CD4-positive, alpha-beta T cell treated with Interleukin-10 for 1 hour (primary cell): ENCODE results near the gene PCDHGA11.
"Not testable (repeated sequence)": the region's sequence is repeated elsewhere in the genome, so short reads cannot be mapped to it uniquely, and the experiment has no call there.

ENCODE experiments used
- DNase-seq: peaks from one replicate; pipeline ENCODE4 v3.0.0-alpha.2; 2020

The PCDHGA11 gene

DNA sequence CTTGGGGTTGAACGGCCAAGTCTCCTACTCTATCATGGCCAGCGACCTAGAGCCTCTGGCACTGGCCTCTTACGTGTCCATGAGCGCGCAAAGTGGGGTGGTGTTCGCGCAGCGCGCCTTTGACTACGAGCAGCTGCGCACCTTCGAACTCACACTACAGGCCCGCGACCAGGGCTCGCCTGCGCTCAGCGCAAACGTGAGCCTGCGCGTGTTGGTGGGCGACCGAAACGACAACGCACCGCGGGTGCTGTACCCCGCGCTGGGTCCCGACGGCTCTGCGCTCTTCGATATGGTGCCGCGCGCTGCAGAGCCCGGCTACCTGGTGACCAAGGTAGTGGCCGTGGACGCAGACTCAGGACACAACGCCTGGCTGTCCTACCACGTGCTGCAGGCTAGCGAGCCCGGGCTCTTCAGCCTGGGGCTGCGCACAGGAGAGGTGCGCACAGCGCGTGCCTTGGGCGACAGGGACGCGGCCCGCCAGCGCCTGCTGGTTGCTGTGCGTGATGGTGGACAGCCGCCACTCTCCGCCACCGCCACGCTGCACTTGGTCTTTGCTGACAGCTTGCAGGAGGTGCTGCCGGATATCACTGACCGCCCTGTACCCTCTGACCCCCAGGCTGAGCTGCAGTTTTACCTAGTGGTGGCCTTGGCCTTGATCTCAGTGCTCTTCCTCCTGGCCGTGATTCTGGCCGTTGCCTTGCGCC, 21.1 kb upstream of the PCDHGA11 start:
- no peak for DNase-seq

DNA sequence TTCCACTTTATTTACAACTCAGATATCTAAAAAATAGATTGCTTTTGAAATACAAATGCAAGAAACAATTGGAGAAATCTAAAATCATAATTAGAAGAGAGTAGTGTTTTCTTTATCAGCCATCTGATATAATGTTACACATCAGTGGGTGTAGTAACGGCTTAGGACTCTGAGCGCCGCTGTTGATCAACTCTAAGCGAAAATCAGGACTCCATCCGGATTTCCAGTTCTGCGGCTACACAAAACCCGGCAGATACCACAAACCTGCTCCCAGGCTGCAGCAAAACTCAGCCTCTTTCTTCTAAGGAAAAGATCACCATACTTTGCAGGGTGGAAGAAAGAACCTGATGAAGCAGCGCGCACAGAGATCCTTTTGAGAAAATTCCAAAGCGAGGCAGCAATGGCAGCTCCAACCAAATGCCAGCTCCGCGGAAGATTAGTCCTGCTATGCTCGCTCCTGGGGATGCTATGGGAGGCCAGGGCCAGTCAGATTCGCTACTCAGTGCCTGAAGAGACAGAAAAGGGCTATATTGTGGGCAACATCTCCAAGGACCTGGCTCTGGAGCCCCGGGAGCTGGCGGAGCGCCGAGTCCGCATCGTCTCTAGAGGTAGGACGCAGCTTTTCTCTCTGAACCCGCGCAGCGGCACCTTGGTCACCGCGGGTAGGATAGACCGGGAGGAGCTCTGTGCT, 18.2 kb upstream of the PCDHGA11 start, which contains the start of gene PCDHGA9:
TSS of gene PCDHGA9 (plus strand) at position 226 of the 691 bp plus-strand sequence. CDS start at position 401, 175 bp downstream.
- DNase-seq, result no peak

DNA sequence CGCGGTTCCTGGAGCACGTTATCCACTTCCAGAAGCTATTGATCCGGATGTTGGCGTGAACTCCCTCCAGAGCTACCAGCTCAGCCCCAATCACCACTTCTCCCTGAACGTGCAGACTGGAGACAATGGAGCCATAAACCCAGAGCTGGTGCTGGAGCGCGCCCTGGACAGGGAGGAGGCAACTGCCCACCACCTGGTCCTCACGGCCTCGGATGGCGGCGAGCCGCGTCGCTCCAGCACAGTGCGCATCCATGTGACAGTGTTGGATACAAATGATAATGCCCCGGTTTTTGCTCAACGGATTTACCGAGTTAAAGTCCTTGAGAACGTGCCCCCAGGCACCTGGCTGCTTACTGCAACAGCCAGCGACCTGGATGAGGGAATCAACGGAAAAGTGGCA, 17.5 kb upstream of the PCDHGA11 start:
- DNase-seq, result no peak

DNA sequence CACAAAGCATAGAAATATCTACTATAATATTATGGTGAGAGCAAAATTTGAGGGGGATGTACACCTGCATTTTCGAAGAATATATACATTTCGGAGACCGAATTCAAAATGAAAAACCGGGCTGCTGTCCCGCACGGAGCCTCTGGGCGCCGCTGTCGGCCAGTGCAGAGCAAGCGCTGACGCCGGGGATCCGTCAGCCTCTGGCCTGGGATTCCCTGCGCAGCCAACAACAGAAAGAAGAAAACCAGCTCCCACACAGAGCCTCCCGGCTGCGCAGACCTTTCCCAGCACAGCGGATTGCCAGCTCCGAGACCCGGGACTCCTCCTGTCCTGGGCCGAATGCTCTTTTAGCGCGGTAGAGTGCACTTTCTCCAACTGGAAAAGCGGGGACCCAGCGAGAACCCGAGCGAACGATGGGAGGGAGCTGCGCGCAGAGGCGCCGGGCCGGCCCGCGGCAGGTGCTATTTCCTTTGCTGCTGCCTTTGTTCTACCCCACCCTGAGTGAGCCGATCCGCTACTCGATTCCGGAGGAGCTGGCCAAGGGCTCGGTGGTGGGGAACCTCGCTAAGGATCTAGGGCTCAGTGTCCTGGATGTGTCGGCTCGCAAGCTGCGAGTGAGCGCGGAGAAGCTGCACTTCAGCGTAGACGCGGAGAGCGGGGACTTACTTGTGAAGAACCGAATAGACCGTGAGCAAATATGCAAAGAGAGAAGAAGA, 12.9 kb upstream of the PCDHGA11 start, which contains the start of gene PCDHGB6:
TSS of gene PCDHGB6 (plus strand) at position 232 of the 716 bp plus-strand sequence. CDS start at position 414, 182 bp downstream.
- peak; percentile 50 for DNase-seq

DNA sequence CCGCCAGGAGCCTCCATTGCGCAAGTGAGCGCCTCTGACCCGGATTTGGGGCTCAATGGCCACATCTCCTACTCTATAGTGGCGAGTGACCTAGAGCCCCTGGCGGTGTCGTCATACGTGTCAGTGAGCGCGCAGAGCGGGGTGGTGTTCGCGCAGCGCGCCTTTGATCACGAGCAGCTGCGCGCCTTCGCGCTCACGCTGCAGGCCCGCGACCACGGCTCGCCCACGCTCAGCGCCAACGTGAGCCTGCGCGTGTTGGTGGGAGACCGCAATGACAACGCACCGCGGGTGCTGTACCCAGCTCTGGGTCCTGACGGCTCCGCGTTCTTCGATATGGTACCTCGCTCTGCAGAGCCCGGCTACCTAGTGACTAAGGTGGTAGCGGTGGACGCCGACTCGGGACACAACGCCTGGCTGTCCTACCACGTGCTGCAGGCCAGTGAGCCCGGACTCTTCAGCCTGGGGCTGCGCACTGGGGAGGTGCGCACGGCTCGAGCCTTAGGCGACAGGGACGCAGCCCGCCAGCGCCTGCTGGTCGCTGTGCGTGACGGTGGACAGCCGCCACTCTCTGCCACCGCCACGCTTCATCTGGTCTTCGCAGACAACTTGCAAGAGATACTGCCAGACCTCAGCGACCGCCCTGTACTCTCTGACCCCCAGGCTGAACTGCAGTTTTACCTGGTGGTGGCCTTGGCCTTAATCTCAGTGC, 11.1 kb upstream of the PCDHGA11 start:
- no peak for DNase-seq

DNA sequence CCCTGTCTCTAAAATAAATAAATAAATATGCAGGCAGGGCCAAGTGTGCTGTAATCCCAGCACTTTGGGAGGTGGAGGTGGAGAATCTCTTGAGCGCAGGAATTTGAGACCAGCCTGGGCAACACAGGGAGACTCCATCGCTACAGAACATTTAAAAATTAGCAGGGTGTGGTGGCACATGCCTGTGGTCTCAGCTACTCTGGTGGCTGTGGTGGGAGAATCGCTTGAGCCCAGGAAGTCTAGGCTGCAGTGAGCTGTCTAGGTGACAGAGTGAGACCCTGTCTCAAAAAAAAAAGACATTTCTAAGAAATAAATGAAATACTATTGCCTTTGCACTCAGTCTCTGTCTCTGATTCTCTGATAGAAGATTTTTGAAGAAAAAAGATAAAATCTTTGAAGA, 9.3 kb upstream of the PCDHGA11 start:
- no peak for DNase-seq

DNA sequence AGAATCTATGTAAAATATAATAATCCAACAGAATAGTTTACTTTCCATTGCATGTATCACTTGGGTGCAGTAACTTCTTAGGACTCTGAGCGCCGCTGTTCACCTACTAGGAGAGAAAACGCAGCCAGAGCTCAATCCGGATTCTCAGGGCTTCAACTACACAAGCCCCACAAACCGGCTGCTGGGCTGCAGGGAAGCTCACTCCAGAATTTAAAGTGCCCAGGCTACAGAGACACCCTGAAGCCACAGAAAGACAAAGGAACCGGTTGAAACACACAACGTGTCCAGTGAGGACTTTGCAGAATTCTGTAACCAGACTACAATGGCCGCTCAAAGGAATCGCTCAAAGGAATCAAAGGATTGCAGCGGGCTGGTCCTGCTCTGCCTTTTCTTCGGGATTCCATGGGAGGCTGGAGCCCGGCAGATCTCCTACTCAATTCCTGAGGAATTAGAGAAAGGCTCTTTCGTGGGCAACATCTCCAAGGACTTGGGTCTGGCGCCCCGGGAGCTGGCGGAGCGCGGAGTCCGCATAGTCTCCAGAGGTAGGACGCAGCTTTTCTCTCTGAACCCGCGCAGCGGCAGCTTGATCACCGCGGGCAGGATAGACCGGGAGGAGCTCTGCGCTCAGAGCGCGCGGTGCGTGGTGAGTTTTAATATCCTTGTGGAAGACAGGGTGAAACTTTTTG, 7.9 kb upstream of the PCDHGA11 start, which contains the start of gene PCDHGA10:
TSS of gene PCDHGA10 (plus strand) at position 134 of the 686 bp plus-strand sequence. CDS start at position 323, 189 bp downstream.
- DNase-seq, result peak; percentile 67

DNA sequence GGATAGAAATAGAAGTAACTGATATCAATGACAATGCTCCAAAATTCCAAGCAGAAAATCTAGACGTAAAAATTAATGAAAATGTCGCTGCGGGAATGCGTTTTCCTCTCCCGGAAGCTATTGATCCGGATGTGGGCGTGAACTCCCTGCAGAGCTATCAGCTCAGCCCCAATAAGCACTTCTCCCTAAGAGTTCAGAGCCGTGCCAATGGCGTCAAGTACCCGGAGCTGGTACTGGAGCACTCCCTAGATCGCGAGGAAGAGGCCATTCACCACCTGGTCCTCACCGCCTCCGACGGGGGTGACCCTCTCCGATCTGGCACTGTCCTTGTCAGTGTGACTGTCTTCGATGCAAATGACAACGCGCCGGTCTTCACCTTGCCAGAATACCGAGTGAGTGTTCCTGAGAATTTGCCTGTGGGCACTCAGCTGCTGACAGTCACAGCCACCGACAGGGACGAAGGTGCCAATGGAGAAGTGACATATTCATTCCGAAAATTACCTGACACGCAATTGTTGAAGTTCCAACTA, 7.2 kb upstream of the PCDHGA11 start:
- DNase-seq, result no peak

DNA sequence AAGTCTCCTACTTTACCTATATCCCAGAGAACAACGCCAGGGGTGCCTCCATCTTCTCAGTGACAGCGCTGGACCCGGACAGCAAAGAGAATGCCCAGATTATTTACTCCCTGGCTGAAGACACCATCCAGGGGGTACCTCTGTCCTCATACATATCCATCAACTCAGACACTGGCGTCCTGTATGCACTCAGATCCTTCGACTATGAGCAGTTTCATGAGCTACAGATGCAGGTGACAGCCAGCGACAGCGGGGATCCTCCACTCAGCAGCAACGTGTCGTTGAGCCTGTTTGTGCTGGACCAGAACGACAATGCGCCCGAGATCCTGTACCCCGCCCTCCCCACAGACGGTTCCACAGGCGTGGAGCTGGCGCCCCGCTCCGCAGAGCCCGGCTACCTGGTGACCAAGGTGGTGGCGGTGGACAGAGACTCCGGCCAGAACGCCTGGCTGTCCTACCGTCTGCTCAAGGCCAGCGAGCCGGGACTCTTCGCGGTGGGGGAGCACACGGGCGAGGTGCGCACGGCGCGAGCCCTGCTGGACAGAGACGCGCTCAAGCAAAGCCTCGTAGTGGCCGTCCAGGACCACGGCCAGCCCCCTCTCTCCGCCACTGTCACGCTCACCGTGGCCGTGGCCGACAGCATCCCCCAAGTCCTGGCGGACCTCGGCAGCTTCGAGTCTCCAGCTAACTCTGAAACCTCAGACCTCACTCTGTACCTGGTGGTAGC, 6.1 kb upstream of the PCDHGA11 start:
- not testable (repeated sequence) for DNase-seq

DNA sequence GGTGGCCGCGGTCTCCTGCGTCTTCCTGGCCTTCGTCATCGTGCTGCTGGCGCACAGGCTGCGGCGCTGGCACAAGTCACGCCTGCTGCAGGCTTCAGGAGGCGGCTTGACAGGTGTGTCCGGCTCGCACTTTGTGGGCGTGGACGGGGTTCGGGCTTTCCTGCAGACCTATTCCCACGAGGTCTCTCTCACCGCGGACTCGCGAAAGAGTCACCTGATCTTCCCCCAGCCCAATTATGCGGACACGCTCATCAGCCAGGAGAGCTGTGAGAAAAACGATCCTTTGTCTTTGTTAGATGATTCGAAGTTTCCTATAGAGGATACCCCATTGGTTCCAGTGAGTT, 5.6 kb upstream of the PCDHGA11 start:
- not testable (repeated sequence) for DNase-seq

DNA sequence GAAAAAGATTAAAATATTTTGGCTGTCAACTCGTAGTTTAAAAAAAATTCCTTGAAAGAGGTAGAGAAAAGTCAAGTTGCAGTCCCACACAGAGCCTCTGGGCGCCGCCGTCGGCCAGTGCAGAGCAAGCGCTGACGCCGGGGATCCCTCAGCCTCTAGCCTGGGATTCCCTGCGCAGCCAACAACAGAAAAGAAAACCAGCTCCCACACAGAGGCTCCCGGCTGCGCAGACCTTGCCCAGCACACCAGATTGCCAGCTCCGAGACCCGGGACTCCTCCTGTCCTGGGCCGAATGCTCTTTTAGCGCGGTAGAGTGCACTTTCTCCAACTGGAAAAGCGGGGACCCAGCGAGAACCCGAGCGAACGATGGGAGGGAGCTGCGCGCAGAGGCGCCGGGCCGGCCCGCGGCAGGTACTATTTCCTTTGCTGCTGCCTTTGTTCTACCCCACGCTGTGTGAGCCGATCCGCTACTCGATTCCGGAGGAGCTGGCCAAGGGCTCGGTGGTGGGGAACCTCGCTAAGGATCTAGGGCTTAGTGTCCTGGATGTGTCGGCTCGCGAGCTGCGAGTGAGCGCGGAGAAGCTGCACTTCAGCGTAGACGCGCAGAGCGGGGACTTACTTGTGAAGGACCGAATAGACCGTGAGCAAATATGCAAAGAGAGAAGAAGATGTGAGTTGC, 3.2 kb upstream of the PCDHGA11 start, which contains the start of gene PCDHGB7:
TSS of gene PCDHGB7 (plus strand) at position 184 of the 679 bp plus-strand sequence. CDS start at position 367, 183 bp downstream.
- peak; percentile 46 for DNase-seq

DNA sequence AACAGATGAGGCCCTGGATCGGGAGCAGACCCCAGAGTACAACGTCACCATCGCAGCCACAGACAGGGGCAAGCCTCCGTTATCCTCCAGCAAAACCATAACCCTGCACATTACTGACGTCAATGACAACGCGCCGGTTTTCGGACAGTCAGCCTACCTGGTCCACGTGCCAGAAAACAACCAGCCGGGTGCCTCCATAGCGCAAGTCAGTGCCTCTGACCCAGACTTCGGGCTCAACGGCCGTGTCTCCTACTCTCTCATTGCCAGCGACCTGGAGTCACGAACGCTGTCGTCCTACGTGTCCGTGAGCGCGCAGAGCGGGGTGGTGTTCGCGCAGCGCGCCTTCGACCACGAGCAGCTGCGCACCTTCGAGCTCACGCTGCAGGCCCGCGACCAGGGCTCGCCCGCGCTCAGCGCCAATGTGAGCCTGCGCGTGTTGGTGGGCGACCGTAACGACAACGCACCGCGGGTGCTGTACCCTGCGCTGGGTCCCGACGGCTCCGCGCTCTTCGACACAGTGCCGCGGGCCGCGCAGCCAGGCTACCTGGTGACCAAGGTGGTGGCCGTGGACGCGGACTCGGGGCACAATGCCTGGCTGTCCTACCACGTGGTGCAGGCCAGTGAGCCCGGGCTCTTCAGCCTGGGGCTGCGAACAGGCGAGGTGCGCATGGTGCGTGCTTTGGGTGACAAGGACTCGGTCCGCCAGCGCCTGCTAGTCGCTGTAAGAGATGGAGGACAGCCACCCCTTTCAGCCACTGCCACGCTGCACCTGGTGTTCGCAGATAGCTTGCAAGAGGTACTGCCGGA, 1.6 kb upstream of the PCDHGA11 start:
- DNase-seq, result no peak

DNA sequence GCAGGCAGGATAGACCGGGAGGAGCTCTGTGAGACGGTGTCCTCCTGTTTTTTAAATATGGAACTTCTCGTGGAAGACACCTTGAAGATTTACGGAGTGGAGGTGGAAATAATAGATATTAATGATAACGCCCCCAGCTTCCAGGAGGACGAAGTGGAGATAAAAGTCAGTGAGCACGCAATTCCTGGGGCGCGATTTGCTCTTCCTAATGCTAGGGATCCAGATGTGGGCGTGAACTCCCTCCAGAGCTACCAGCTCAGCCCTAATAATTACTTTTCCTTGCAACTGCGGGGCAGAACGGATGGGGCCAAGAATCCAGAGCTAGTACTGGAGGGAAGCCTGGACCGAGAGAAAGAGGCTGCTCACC, 621 bp downstream of the PCDHGA11 start:
- DNase-seq, result no peak

DNA sequence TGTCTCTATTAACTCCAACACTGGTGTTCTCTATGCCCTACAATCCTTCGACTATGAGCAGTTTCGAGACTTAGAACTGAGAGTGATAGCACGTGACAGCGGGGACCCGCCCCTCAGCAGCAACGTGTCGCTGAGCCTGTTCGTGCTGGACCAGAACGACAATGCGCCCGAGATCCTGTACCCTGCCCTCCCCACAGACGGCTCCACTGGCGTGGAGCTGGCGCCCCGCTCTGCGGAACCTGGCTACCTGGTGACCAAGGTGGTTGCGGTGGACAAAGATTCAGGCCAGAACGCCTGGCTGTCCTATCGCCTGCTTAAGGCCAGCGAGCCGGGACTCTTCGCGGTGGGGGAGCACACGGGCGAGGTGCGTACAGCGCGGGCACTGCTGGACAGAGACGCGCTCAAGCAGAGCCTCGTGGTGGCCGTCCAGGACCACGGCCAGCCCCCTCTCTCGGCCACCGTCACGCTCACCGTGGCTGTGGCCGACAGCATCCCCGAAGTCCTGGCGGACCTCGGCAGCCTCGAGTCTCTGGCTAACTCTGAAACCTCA, 2.0 kb downstream of the PCDHGA11 start:
- DNase-seq, result no peak

DNA sequence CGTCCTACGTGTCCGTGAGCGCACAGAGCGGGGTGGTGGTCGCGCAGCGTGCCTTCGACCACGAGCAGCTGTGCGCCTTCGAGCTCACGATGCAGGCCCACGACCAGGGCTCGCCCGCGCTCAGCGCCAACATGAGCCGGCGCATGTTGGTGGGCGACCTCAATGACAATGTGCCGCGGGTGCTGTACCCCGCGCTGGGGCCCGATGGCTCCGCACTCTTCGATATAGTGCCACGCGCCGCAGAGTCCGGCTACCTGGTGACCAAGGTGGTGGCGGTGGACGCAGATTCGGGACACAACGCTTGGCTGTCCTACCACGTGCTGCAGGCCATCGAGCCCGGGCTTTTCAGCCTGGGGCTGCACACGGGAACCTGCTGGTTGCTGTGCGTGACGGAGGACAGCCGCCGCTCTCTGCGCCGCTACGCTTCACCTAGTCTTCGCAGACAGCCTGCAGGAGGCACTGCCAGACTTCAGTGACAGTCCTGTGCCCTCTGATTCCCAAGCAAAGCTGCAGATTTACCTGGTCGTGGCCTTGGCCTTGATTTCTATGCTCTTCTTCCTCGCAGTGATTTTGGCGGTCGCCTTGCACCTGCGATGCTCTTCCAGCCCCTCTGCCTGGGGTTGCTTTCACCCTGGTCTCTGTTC, 7.1 kb downstream of the PCDHGA11 start:
- no peak for DNase-seq

DNA sequence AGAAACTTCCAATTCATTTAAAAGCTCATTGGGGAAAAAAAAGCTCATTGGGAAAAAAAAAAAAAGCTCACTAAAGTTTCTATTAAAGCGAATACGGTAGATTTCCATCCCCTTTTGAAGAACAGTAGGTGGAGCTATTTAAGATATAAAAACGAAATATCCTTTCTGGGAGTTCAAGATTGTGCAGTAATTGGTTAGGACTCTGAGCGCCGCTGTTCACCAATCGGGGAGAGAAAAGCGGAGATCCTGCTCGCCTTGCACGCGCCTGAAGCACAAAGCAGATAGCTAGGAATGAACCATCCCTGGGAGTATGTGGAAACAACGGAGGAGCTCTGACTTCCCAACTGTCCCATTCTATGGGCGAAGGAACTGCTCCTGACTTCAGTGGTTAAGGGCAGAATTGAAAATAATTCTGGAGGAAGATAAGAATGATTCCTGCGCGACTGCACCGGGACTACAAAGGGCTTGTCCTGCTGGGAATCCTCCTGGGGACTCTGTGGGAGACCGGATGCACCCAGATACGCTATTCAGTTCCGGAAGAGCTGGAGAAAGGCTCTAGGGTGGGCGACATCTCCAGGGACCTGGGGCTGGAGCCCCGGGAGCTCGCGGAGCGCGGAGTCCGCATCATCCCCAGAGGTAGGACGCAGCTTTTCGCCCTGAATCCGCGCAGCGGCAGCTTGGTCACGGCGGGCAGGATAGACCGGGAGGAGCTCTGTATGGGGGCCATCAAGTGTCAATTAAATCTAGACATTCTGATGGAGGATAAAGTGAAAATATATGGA, 9.7 kb downstream of the PCDHGA11 start, which contains the start of gene PCDHGA12:
TSS of gene PCDHGA12 (plus strand) at position 176 of the 782 bp plus-strand sequence. CDS start at position 429, 253 bp downstream.
- DNase-seq, result peak; percentile 19

DNA sequence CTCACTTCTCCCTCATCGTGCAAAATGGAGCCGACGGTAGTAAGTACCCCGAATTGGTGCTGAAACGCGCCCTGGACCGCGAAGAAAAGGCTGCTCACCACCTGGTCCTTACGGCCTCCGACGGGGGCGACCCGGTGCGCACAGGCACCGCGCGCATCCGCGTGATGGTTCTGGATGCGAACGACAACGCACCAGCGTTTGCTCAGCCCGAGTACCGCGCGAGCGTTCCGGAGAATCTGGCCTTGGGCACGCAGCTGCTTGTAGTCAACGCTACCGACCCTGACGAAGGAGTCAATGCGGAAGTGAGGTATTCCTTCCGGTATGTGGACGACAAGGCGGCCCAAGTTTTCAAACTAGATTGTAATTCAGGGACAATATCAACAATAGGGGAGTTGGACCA, 10.4 kb downstream of the PCDHGA11 start:
- DNase-seq, result no peak

DNA sequence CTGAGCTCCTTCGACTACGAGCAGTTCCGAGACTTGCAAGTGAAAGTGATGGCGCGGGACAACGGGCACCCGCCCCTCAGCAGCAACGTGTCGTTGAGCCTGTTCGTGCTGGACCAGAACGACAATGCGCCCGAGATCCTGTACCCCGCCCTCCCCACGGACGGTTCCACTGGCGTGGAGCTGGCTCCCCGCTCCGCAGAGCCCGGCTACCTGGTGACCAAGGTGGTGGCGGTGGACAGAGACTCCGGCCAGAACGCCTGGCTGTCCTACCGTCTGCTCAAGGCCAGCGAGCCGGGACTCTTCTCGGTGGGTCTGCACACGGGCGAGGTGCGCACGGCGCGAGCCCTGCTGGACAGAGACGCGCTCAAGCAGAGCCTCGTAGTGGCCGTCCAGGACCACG, 11.5 kb downstream of the PCDHGA11 start:
- DNase-seq, result not testable (repeated sequence)
